ENCODE data around the gene RNF10. TPM values are rescaled to one million over a fixed set of nuclear protein-coding genes. Genes with fewer than 3 reads are reported as not detected.
A peak's percentile ranks its signal among the peaks of the same experiment; 100 is the strongest.

RNF10 gene
- total and polyA plus RNA-seq, 2 of the 4 experiments (the other 2 are of a cell fraction) = 44.4 to 95.0 TPM

GRCh38 chr12:120540445-120540844 lies 6.3 kb downstream of the RNF10 start:
- Histone ChIP-seq H2BK20ac (ENCODE audit: low read depth, low read length) (no peak overlapping the region), H3K27ac (ENCODE audit: insufficient read depth, low read length) (no peak overlapping the region), H3K36me3 (ENCODE audit: control insufficient read depth, insufficient read depth, low read length) (peaks cover 6% of the 10 kb centered on the region), H3K56ac (ENCODE audit: extremely low read depth, insufficient read depth, low read length) (no peak overlapping the region), H3K9me1 (ENCODE audit: insufficient read depth, low read length) (peaks cover 28% of the 10 kb centered on the region), H3K4me1 (ENCODE audit: control insufficient read depth, insufficient read depth, low read length) (peaks cover 9% of the 10 kb centered on the region; the same call in 1 of the 2 replicates), H4K5ac (ENCODE audit: low read depth, low read length) (no peak overlapping the region), H3K14ac (replicated peaks; ENCODE audit: low read depth, low read length) (no peak overlapping the region), H4K91ac (ENCODE audit: insufficient read depth, low read depth, low read length) (no peak overlapping the region), H4K8ac (ENCODE audit: low read depth in 2 of 2, low read length in 2 of 2) (no peak overlapping the region), H2AK9ac (replicated peaks; ENCODE audit: low read depth, low read length, poor library complexity) (no peak overlapping the region), H3K4ac (ENCODE audit: low read depth, low read length) (no peak overlapping the region), H2AK5ac (ENCODE audit: low read depth, low read length) (no peak overlapping the region), H3K79me1 (ENCODE audit: low read depth in 1 of 2, low read length in 2 of 2) (peaks cover 17 to 77% of the 10 kb centered on the region in 2 experiments), H2AFZ (replicated peaks; ENCODE audit: low read length, poor library complexity) (no peak overlapping the region), H3K9me3 (ENCODE audit: control insufficient read depth, insufficient read depth, low read length) (no peaks in the 10 kb centered on the region), H2BK120ac (ENCODE audit: low read depth, low read length) (no peak overlapping the region), H3K18ac (ENCODE audit: low read depth, low read length) (no peak overlapping the region), H3K23ac (ENCODE audit: low read depth, low read length) (no peak overlapping the region), H3K4me3 (ENCODE audit: insufficient read depth, low read depth, low read length) (no peak overlapping the region), H3K9ac (ENCODE audit: low read depth, low read length) (no peak overlapping the region), H3K4me2 (ENCODE audit: low read depth, low read length) (no peak overlapping the region; the same call in 1 of the 2 replicates), H2BK5ac (ENCODE audit: low read depth, low read length, poor library complexity, severe bottlenecking) (no peak overlapping the region), H4K20me1 (ENCODE audit: insufficient read depth, low read length) (peaks cover 89% of the 10 kb centered on the region), H2BK15ac (ENCODE audit: low read depth, low read length) (no peak overlapping the region), H3K27me3 (ENCODE audit: control insufficient read depth, insufficient read depth, low read length) (no peaks in the 10 kb centered on the region)
- BruUV-seq (replicated peaks) = no TSS peak
- in situ Hi-C loops (cut with MboI; ENCODE audit: low sequenced_read_pairs) = no loop called here
- ChIA-PET CTCF (no interaction called here), POLR2A (ENCODE audit: unreplicated experiment) (no interaction called here)
- WGBS, 2 experiments (ENCODE audit: extremely low coverage in 2 of 2, insufficient read length in 1 of 2) = no CpG with 5 or more reads among the region's 3 CpGs
- ATAC-seq (ENCODE audit: low read depth) = peak; percentile 30; the same call in 1 of the 2 replicates
- TF ChIP-seq FOS (IDR thresholded peaks at IDR 0.05; ENCODE audit: low read depth, low read length) (no peak), RCOR1 (IDR thresholded peaks at IDR 0.05; ENCODE audit: insufficient replicate concordance, low read length) (no peak), NFE2L2 (IDR thresholded peaks at IDR 0.05; ENCODE audit: low read depth, low read length) (no peak), CEBPB (IDR thresholded peaks at IDR 0.05; ENCODE audit: low read depth, low read length) (peak; percentile 38; the same call in 1 of the 2 replicates), MXI1 (IDR thresholded peaks at IDR 0.05; ENCODE audit: borderline replicate concordance, low read depth, low read length) (no peak)
- TF ChIP-seq, protein P1, sequence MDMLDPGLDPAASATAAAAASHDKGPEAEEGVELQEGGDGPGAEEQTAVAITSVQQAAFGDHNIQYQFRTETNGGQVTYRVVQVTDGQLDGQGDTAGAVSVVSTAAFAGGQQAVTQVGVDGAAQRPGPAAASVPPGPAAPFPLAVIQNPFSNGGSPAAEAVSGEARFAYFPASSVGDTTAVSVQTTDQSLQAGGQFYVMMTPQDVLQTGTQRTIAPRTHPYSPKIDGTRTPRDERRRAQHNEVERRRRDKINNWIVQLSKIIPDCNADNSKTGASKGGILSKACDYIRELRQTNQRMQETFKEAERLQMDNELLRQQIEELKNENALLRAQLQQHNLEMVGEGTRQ (IDR thresholded peaks at IDR 0.05; ENCODE audit: low read depth, low read length) = no peak
- intact Hi-C loops (cut with micrococcal nuclease) = no loop called here
- DNase-seq = peak; percentile 45
- dilution Hi-C loops (cut with HindIII; ENCODE audit: low sequenced_read_pairs, unreplicated experiment) = no loop called here

Measured in IMR-90 (cell line).